ENCODE measurements around the gene DZIP1L.

The DZIP1L gene

DNA sequence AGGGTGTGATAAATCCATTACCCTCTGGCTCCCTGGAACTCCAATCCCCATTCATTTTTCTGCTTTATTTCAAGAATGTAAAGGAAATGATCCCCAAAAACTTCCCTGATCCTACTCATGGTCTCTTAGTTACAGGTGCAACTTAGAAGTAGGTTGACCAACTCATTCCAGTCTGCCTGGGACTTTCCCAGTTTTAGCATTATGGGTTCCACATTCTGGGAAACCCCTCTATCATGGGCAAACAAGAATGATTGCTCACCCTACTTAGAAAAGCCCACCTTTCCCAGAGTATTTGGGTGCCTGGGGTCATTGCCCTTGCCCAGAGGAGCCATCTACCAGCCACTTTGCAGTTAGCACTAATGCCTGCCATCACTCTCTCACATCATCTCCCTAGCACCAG, 89.9 kb downstream of the DZIP1L start:
- DNase-seq (no peak), ATAC-seq (ENCODE audit: insufficient read depth, low read depth) (no peak)
- Histone ChIP-seq H3K27ac (ENCODE audit: low read length) (no peak overlapping the region), H3K9ac (ENCODE audit: low read depth, low read length) (no peak overlapping the region), H3K4me1 (ENCODE audit: insufficient read depth, low read length) (no peaks in the 10 kb centered on the region), H3K4me3 (ENCODE audit: low read depth in 1 of 2, low read length in 2 of 2) (no peak overlapping the region), H3K27me3 (ENCODE audit: insufficient read depth, low read length, poor library complexity) (peaks cover 8% of the 10 kb centered on the region), H3K36me3 (ENCODE audit: insufficient read depth, low read length) (no peaks in the 10 kb centered on the region), H3K4me2 (ENCODE audit: insufficient read depth, low read length) (no peak overlapping the region), H3K9me3 (ENCODE audit: insufficient read depth, low read length, severe bottlenecking) (no peaks in the 10 kb centered on the region), H2AFZ (ENCODE audit: low read depth, low read length) (no peak overlapping the region), H4K20me1 (ENCODE audit: insufficient read depth, low read length) (no peaks in the 10 kb centered on the region), H3K79me2 (ENCODE audit: insufficient read depth, low read length) (no peaks in the 10 kb centered on the region)
- TF ChIP-seq EZH2 (IDR thresholded peaks at IDR 0.05; ENCODE audit: borderline replicate concordance, low read depth, low read length, severe bottlenecking): no peak
- TF ChIP-seq, protein P1, sequence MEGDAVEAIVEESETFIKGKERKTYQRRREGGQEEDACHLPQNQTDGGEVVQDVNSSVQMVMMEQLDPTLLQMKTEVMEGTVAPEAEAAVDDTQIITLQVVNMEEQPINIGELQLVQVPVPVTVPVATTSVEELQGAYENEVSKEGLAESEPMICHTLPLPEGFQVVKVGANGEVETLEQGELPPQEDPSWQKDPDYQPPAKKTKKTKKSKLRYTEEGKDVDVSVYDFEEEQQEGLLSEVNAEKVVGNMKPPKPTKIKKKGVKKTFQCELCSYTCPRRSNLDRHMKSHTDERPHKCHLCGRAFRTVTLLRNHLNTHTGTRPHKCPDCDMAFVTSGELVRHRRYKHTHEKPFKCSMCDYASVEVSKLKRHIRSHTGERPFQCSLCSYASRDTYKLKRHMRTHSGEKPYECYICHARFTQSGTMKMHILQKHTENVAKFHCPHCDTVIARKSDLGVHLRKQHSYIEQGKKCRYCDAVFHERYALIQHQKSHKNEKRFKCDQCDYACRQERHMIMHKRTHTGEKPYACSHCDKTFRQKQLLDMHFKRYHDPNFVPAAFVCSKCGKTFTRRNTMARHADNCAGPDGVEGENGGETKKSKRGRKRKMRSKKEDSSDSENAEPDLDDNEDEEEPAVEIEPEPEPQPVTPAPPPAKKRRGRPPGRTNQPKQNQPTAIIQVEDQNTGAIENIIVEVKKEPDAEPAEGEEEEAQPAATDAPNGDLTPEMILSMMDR (IDR thresholded peaks at IDR 0.05; ENCODE audit: borderline replicate concordance, extremely low read depth, low read length, poor library complexity, severe bottlenecking): no peak

DNA sequence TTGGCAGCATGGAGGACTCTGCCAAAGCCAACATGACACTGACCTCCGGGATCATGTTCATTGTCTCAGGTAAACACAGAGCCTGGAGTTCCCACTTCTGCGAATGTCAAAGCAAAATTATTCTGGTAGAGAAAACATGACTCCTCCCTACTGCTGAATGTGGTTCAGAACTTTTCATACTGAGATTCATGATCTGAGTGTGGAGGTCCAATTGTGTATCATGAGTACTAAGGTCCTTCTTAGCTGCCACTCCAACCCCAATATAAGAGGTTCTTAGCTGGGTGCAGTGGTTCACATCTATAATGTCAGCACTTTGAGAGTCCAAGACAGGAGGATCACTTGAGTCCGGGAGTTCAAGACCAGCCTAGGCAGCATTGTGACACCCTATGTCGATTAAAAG, 91.7 kb downstream of the DZIP1L start:
- H4K20me1 ChIP-seq (ENCODE audit: insufficient read depth, low read length): no peaks in the 10 kb centered on the region
- DNase-seq: no peak
- TF ChIP-seq, protein P1 (IDR thresholded peaks at IDR 0.05; ENCODE audit: borderline replicate concordance, extremely low read depth, low read length, poor library complexity, severe bottlenecking): no peak
- no peak for TF ChIP-seq EZH2 (IDR thresholded peaks at IDR 0.05; ENCODE audit: borderline replicate concordance, low read depth, low read length, severe bottlenecking)
- peaks cover 8% of the 10 kb centered on the region for H3K27me3 ChIP-seq (ENCODE audit: insufficient read depth, low read length, poor library complexity)
- H3K9me3 ChIP-seq (ENCODE audit: insufficient read depth, low read length, severe bottlenecking): no peaks in the 10 kb centered on the region
- ATAC-seq (ENCODE audit: insufficient read depth, low read depth): no peak
- no peak overlapping the region for H3K4me2 ChIP-seq (ENCODE audit: insufficient read depth, low read length)
- no peak overlapping the region for H3K27ac ChIP-seq (ENCODE audit: low read length)
- H3K9ac ChIP-seq (ENCODE audit: low read depth, low read length): no peak overlapping the region
- no peaks in the 10 kb centered on the region for H3K4me1 ChIP-seq (ENCODE audit: insufficient read depth, low read length)
- H3K79me2 ChIP-seq (ENCODE audit: insufficient read depth, low read length): no peaks in the 10 kb centered on the region
- H3K36me3 ChIP-seq (ENCODE audit: insufficient read depth, low read length): no peaks in the 10 kb centered on the region
- no peak overlapping the region for H3K4me3 ChIP-seq (ENCODE audit: low read depth in 1 of 2, low read length in 2 of 2)
- no peak overlapping the region for H2AFZ ChIP-seq (ENCODE audit: low read depth, low read length)

DNA sequence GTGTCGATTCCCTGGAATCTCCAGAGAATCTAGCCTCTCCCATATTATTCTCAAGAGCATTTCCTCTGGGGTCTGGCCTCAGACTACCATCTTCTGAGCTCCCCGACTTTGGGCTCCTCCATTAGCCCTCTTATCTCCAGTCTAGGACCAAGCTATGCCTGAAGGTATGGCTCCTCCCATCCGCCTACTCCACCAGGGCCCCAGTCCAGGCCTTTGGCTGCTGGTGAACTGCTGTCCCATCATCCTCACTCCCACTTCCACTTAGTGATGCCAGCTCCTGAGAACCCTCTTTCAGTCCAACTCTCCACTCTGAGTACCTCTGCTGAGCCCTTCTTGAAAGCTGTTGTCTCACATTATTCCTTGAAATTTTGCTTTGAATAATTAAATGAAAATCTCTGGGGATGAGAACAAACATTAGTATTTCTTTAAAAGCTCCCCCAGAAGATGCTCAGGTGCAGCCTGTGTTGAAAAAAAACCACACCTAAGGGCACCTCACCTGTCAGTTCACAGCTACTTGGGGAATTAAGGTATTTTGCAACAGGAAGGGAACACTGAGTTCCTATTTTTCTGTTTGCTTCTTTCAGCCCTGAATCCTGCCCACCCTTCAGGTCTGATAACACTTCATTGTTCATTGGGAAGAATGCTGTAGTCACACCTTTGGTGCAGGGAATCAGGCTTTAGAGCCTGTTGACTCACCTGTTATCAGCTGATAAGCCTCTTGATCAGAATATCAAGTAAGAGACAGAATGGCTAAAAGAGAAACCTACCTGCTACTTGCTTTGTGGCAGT, 95.9 kb downstream of the DZIP1L start:
- H3K27me3 ChIP-seq (ENCODE audit: insufficient read depth, low read length, poor library complexity): peaks cover 8% of the 10 kb centered on the region
- TF ChIP-seq, protein P1 (IDR thresholded peaks at IDR 0.05; ENCODE audit: borderline replicate concordance, extremely low read depth, low read length, poor library complexity, severe bottlenecking): no peak
- TF ChIP-seq EZH2 (IDR thresholded peaks at IDR 0.05; ENCODE audit: borderline replicate concordance, low read depth, low read length, severe bottlenecking): no peak
- H3K4me3 ChIP-seq (ENCODE audit: low read depth in 1 of 2, low read length in 2 of 2): no peak overlapping the region
- no peak overlapping the region for H3K27ac ChIP-seq (ENCODE audit: low read length)
- no peak for ATAC-seq (ENCODE audit: insufficient read depth, low read depth)
- no peaks in the 10 kb centered on the region for H3K79me2 ChIP-seq (ENCODE audit: insufficient read depth, low read length)
- no peaks in the 10 kb centered on the region for H3K36me3 ChIP-seq (ENCODE audit: insufficient read depth, low read length)
- H3K4me2 ChIP-seq (ENCODE audit: insufficient read depth, low read length): no peak overlapping the region
- H3K4me1 ChIP-seq (ENCODE audit: insufficient read depth, low read length): no peaks in the 10 kb centered on the region
- DNase-seq: no peak
- H2AFZ ChIP-seq (ENCODE audit: low read depth, low read length): no peak overlapping the region
- no peaks in the 10 kb centered on the region for H3K9me3 ChIP-seq (ENCODE audit: insufficient read depth, low read length, severe bottlenecking)
- H4K20me1 ChIP-seq (ENCODE audit: insufficient read depth, low read length): no peaks in the 10 kb centered on the region
- no peak overlapping the region for H3K9ac ChIP-seq (ENCODE audit: low read depth, low read length)

Measured in DND-41 (cell line).